Neural cell (in vitro differentiated cells): ENCODE data around the gene NEDD9. TPM values are rescaled to one million over a fixed set of nuclear protein-coding genes. Genes with fewer than 3 reads are reported as not detected.

Experiments
- H2AFZ ChIP-seq: fragments of 200-600, 300-800 bp; sonication (generic), shearing (Covaris generic); 2 replicates; pipeline ENCODE4 v1.6.0; 2014; ENCODE audit warnings: low read depth, mild to moderate bottlenecking, antibody characterized with exemption, low read length, moderate library complexity
- H3F3A ChIP-seq: fragments of 200-600 bp; shearing (Covaris generic); 2 replicates; pipeline ENCODE4 v1.6.1; 2016; ENCODE audit warnings: mild to moderate bottlenecking, moderate library complexity, mixed read lengths, antibody characterized with exemption, low read length; ENCODE audit not compliant: insufficient read depth, poor library complexity, severe bottlenecking
- H3K27ac ChIP-seq: fragments of 200-600, 300-800 bp; sonication (generic), shearing (Covaris generic); 2 replicates; pipeline ENCODE4 v1.5.1; 2014; ENCODE audit warnings: mild to moderate bottlenecking, low read length, moderate library complexity
- H3K27me3 ChIP-seq: fragments of 300-800, 200-600 bp; sonication (generic), shearing (Covaris generic); 2 replicates; pipeline ENCODE4 v1.6.0; 2014; ENCODE audit warnings: mild to moderate bottlenecking, low read depth, low read length, moderate library complexity; ENCODE audit not compliant: insufficient read depth
- H3K36me3 ChIP-seq: fragments of 300-800, 200-600 bp; sonication (generic), shearing (Covaris generic); 2 replicates; pipeline ENCODE4 v1.5.1; 2014; ENCODE audit warnings: mild to moderate bottlenecking, antibody characterized with exemption, low read length, moderate library complexity; ENCODE audit not compliant: insufficient read depth
- H3K4me2 ChIP-seq: fragments of 300-800, 200-600 bp; sonication (generic), shearing (Covaris generic); 2 replicates; pipeline ENCODE4 v1.6.0; 2014; ENCODE audit warnings: mild to moderate bottlenecking, low read length
- H3K4me3 ChIP-seq: fragments of 300-800, 200-600 bp; sonication (generic), shearing (Covaris generic); 2 replicates; pipeline ENCODE4 v1.5.1; 2014; ENCODE audit warnings: mild to moderate bottlenecking, low read length, moderate library complexity
- H3K79me2 ChIP-seq: fragments of 200-600 bp; shearing (Covaris generic); replicated peaks from 2 replicates; pipeline ENCODE4 v1.6.0; 2014; ENCODE audit warnings: mild to moderate bottlenecking, low read length, moderate library complexity; ENCODE audit not compliant: insufficient read depth
- H3K9ac ChIP-seq: fragments of 300-800, 200-600 bp; sonication (generic), shearing (Covaris generic); 2 replicates; pipeline ENCODE4 v1.6.1; 2016; ENCODE audit warnings: mild to moderate bottlenecking, low read length, mixed read lengths
- H3K9me2 ChIP-seq: fragments of 200-600 bp; shearing (Covaris generic); 2 replicates; pipeline ENCODE4 v1.6.1; 2016; ENCODE audit warnings: mild to moderate bottlenecking, low read length, mixed read lengths; ENCODE audit not compliant: insufficient read depth
- H3K9me3 ChIP-seq: fragments of 200-600, 300-800 bp; sonication (generic), shearing (Covaris generic); 2 replicates; pipeline ENCODE4 v1.6.1; 2016; ENCODE audit warnings: mild to moderate bottlenecking, mixed run types, low read length, moderate library complexity, mixed read lengths
- H4K20me1 ChIP-seq: fragments of 200-600 bp; shearing (Covaris generic); 2 replicates; pipeline ENCODE4 v1.6.1; 2016; ENCODE audit warnings: mild to moderate bottlenecking, mixed run types; ENCODE audit not compliant: insufficient read depth
- CTCF ChIP-seq: fragments of 450-650 bp; IDR thresholded peaks from 2 replicates; pipeline ENCODE4 v1.5.1; 2014; ENCODE audit warnings: antibody characterized with exemption, mild to moderate bottlenecking, moderate library complexity; ENCODE audit not compliant: poor library complexity, severe bottlenecking
- EP300 ChIP-seq: fragments of 450-650 bp; conservative IDR thresholded peaks from 2 replicates; pipeline ENCODE4 v1.6.1; 2014; ENCODE audit warnings: antibody characterized with exemption, mild to moderate bottlenecking, moderate library complexity; ENCODE audit not compliant: poor library complexity, severe bottlenecking
- EZH2 ChIP-seq: fragments of 200-600, 300-800 bp; shearing (Covaris generic), sonication (generic); IDR thresholded peaks from 2 replicates; pipeline ENCODE4 v1.6.1; 2014; ENCODE audit warnings: antibody characterized with exemption, low read length, borderline replicate concordance, mild to moderate bottlenecking; ENCODE audit not compliant: insufficient read depth, poor library complexity, severe bottlenecking
- MXI1 ChIP-seq: fragments of 450-650 bp; conservative IDR thresholded peaks from 2 replicates; pipeline ENCODE4 v1.6.1; 2014; ENCODE audit warnings: antibody characterized with exemption, mild to moderate bottlenecking; ENCODE audit not compliant: poor library complexity, severe bottlenecking
- POLR2AphosphoS5 ChIP-seq: IDR thresholded peaks from 2 replicates; pipeline ENCODE4 v1.6.1; 2012
- RAD21 ChIP-seq: fragments of 450-650 bp; conservative IDR thresholded peaks from 2 replicates; pipeline ENCODE4 v1.6.1; 2014; ENCODE audit warnings: antibody characterized with exemption, mild to moderate bottlenecking, moderate library complexity
- SMC3 ChIP-seq: fragments of 450-650 bp; conservative IDR thresholded peaks from 2 replicates; pipeline ENCODE4 v1.6.1; 2014; ENCODE audit warnings: antibody characterized with exemption, mild to moderate bottlenecking, moderate library complexity; ENCODE audit not compliant: poor library complexity
- TAF1 ChIP-seq: IDR thresholded peaks from 2 replicates; pipeline ENCODE4 v1.6.1; 2012; ENCODE audit warnings: low read depth
- polyA plus RNA-seq: library from polyadenylated mRNA; depleted of rRNA; stranded (reverse); fragments of >200 nt; gene quantifications from 2 replicates; pipeline ENCODE4 v1.2.3, GENCODE V29; 2014

The NEDD9 gene
- polyA plus RNA-seq, 1 donor from 2014 or later: 0.11 TPM

GRCh38 chr6:11163932-11164331 lies 68.5 kb downstream of the NEDD9 start:
- TF ChIP-seq CTCF: no peak
- TF ChIP-seq TAF1: no peak
- Histone ChIP-seq H4K20me1 (no peaks in the 10 kb centered on the region), H3K36me3 (no peaks in the 10 kb centered on the region), H3K79me2 (no peaks in the 10 kb centered on the region), H3K27me3 (no peaks in the 10 kb centered on the region), H3K9ac (no peak overlapping the region), H3K4me3 (no peak overlapping the region), H3K4me2 (no peak overlapping the region), H3K27ac (no peak overlapping the region), H3F3A (no peaks in the 10 kb centered on the region), H3K9me3 (no peaks in the 10 kb centered on the region), H3K9me2 (no peaks in the 10 kb centered on the region), H2AFZ (no peak overlapping the region)

- Histone ChIP-seq H3K9me3 (no peaks in the 10 kb centered on the region), H3F3A (no peaks in the 10 kb centered on the region), H3K79me2 (no peaks in the 10 kb centered on the region), H3K4me3 (no peak overlapping the region), H3K4me2 (no peak overlapping the region), H3K27ac (no peak overlapping the region), H3K9me2 (no peaks in the 10 kb centered on the region), H3K27me3 (no peaks in the 10 kb centered on the region), H2AFZ (no peak overlapping the region), H3K36me3 (no peaks in the 10 kb centered on the region), H3K9ac (no peak overlapping the region), H4K20me1 (no peaks in the 10 kb centered on the region)
- TF ChIP-seq EP300 (no peak), RAD21 (no peak), SMC3 (no peak), MXI1 (no peak)
These were observed 70.2 kb downstream of the NEDD9 start for GRCh38 chr6:11162262-11162661.

- no peak overlapping the region for H2AFZ ChIP-seq
- no peaks in the 10 kb centered on the region for H3K9me3 ChIP-seq
- no peak overlapping the region for H3K4me3 ChIP-seq
- no peaks in the 10 kb centered on the region for H3K79me2 ChIP-seq
- TF ChIP-seq RAD21 (no peak), SMC3 (no peak), TAF1 (no peak), EZH2 (no peak), POLR2AphosphoS5 (no peak)
- H3F3A ChIP-seq: no peaks in the 10 kb centered on the region
- no peaks in the 10 kb centered on the region for H3K36me3 ChIP-seq
- no peaks in the 10 kb centered on the region for H3K27me3 ChIP-seq
- H3K27ac ChIP-seq: no peak overlapping the region
- H4K20me1 ChIP-seq: no peaks in the 10 kb centered on the region
- H3K9ac ChIP-seq: no peak overlapping the region
- H3K4me2 ChIP-seq: no peak overlapping the region
- H3K9me2 ChIP-seq: no peaks in the 10 kb centered on the region
These were observed 71.2 kb downstream of the NEDD9 start for GRCh38 chr6:11161031-11161956.
